CD4-positive, alpha-beta T cell treated with Interleukin-17A for 1 hour (primary cell): ENCODE results near the gene ATG4C.
"Not testable (repeated sequence)": the region's sequence is repeated elsewhere in the genome, so short reads cannot be mapped to it uniquely, and the experiment has no call there.

ENCODE experiments used
- DNase-seq: peaks from one replicate; pipeline ENCODE4 v3.0.0-alpha.2; 2020

The ATG4C gene

GRCh38 chr1:62778208-62778607, 5.7 kb upstream of the ATG4C start:
- no peak for DNase-seq

DNA sequence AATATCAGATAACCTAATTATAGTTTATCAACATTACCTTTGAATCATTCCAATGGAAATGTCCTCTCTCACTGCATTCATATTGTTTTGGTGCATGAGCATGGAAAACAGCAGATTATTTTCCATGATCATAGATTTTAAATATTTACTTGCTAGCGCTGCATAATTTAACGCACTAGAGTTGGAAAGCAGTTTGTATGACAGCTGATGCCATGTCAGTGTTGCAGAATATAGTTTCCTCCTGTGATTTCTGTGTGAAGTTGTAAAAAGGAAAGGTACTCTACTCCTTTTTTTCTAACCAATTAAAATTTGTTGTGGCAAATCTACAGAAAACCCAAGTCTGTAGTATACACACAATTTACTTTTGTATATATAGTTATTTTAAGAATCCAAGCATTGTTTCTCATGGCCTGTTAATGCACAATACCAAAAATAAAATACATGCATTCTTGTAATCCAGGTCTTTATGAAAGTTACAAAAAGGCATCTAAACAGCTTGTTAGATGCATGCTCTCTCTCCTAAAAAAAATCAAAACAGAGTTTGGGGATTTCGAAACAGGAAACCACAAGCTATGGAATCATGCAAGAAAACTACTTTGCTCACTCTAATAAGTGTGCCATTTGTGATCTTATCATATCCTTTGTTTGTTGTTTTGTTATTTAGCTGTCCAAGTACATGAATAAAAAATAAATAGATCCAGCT, 1.9 kb upstream of the ATG4C start:
- no peak for DNase-seq

- not testable (repeated sequence) for DNase-seq
Observed at GRCh38 chr1:62782544-62783212, 1.3 kb upstream of the ATG4C start.

DNA sequence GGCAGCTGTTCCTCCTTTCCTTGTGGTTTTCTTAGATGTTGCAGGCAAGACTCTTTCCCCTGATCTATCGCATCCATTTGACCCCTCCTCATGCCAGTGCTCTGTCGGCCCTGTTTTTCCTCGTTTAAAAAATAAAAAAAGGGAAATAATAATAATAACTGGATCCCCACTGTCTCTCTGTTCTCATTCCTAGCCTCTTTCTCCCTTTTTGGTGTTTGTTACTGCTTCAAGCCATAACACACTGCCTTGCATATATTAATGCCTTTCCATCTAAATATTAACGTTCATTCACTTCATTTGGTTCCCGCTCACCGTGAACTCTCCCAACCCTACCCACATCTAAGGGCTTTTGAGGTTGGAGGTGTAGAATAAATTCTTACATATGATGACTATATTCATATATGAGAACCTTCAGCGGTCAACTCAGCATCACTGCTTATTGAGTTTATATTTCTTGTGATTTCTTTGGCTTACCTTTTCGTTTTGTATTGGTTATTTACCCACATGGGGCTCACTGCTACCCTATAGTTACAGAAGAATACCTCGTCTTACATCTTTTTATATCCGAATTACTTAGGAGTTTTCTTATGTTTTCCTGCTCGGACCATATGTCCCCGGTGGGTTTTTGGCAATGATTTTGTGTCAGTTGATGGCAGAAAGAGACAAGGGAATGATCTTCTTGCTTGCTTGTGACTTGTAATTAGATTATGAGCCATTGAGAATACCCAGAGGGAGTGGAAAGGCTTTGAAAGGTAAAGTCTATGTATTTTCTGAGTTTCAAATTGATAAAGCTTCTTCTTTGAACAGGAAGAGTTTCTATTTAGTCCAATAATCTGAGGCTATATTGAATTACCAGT, 805 bp downstream of the ATG4C start:
- peak; percentile 4 for DNase-seq

DNA sequence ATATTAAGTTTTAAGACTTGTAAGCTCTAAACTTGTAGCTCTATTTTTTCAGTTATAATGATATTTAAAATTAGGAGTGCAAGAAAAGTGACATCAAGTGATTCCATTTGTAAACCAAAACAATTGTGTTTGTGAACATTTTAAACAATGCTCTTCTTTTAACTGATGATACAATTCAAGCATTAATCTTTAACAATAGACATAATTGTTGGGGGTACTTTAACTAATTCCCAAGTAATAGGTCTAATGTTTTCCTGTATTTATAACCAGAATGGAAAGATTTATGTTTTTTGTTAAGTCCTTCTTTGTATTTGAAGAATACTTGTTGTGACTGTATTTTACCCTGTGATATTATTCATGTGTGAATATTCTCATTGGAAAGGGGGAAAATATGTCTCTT, 6.8 kb downstream of the ATG4C start:
- DNase-seq, result no peak

DNA sequence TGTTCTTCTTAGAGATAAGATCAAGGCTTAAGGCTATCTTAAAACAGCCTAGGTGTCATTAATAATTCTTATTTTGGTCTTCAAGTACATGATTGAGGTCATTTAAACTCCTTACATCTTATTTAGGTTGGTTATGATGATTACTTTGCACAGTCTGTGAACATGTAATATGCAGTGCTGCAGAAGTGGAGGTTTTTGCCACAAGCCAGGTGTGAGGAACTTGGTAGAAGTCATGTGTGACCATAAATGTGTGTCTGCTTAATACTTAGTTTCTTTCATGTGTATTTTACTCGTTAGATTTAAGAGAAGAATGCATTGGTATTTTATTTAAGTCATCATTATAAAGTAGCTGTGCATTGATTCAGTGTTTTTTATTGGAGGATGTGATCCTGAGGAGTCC, 10.1 kb downstream of the ATG4C start:
- no peak for DNase-seq

- no peak for DNase-seq
Observed at GRCh38 chr1:62796221-62796620, 12.3 kb downstream of the ATG4C start.

- DNase-seq, result no peak
Observed at GRCh38 chr1:62799688-62800087, 15.8 kb downstream of the ATG4C start.

DNA sequence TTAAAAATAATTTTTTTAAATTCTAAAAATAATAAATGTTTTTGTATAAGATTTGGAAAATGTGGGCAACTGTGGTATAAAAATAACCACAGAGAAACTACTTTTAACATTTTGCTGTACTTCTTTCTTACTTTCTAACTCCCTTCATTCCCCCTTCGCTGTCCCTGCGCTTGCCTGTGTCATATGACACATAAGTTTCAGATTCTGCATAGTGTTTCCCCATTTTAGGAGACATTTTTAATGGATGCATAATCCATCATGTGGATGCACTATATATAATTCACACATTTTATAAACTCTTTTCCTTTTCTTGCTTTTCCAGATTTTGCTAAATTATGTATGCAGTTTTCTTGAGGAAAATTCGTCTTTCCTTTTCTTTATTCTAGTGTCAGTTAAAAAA, 16.3 kb downstream of the ATG4C start:
- DNase-seq, result no peak

GRCh38 chr1:62800825-62801306, 16.9 kb downstream of the ATG4C start:
- peak; percentile 28 for DNase-seq

DNA sequence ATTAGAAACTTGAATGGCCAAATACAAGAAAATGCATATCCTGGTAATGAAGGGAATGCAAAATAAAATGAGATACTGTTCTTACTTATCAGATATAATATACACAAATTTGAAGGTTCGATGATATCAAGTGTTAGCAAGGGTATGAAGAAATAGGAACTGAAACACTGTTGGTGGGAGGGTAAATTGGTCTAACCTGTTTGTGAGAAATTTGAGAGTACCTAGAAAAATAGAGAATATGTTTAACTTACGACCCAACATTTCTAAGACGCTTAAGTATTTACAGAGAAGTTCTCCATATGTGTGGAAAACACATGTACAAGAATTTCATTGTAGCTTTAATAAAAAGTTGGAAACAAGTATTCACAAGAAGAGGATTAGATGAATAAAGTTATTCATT, 25.9 kb downstream of the ATG4C start:
- DNase-seq, result no peak

- no peak for DNase-seq
Observed at GRCh38 chr1:62810420-62811274, 26.7 kb downstream of the ATG4C start.

GRCh38 chr1:62823556-62823955, 39.6 kb downstream of the ATG4C start:
- no peak for DNase-seq

DNA sequence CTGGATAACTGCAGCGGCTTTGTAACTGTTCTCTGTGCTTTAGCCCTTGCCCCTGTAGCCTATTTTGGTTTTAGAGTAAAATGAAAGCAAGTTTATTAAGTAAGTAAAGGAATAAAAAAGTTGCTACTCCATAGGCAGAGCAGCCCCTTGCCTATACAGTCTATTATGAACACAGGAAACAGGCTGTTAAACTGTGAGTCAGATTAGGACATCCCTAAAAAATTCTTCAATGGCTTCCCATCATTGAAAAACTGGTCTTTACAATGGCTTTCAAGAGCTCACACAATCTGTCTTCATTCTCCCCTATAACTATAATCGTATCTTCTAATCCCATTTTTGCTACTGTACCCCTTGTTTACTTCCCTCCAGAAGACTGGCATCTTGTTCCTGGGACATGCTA, 43.0 kb downstream of the ATG4C start:
- no peak for DNase-seq

DNA sequence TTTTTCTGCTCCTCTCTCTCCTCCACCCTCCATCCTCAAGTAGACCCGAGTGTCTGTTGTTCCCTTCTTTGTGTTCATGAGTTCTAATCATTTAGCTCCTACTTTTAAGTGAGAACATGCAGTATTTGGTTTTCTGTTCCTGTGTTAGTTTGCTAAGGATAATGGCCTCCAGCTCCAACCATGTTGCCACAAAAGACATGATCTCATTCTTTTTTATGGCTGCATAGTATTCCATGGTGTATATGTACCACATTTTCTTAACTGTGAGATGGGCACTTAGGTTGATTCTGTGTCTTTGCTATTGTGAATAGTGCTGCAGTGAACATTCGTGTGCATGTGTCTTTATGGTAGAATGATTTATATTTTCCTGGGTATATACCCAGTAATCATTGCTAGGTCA, 43.9 kb downstream of the ATG4C start:
- DNase-seq, result not testable (repeated sequence)

- no peak for DNase-seq
Observed at GRCh38 chr1:62832276-62832675, 48.3 kb downstream of the ATG4C start.

GRCh38 chr1:62833529-62833928, 49.6 kb downstream of the ATG4C start:
- DNase-seq, result no peak

- DNase-seq, result no peak
Observed at GRCh38 chr1:62834400-62834961, 50.5 kb downstream of the ATG4C start.

DNA sequence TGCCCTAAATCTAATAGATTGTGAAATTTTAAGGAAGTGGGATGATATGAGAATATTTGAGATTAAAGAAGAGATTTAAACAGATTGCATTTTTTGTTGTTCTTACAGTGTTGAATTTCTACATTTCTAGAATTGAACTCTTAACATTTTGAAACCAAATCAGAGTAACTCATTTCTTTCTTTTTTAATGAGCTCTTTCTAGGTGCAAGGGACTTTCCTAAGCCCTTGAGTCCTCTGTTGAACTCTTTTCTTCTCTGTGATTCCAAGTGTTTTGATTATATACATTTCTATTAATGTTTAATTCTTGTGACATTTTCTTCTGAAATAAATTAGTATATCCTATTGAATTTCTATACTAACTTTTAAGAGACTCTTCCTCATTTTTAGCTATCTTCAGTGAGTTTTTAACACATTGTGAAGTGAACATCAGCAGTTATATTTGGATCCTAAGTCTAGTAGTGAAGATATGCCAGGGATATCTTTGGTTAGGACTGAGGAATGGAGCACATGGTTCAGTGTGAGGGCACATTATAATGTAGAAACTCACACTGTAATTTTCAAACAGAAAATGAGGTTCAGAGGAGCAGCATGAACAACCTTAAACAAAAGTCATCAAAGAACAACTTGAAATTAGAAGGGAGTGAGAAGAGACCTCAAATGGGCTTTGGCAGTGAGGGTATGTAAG, 53.1 kb downstream of the ATG4C start:
- no peak for DNase-seq

DNA sequence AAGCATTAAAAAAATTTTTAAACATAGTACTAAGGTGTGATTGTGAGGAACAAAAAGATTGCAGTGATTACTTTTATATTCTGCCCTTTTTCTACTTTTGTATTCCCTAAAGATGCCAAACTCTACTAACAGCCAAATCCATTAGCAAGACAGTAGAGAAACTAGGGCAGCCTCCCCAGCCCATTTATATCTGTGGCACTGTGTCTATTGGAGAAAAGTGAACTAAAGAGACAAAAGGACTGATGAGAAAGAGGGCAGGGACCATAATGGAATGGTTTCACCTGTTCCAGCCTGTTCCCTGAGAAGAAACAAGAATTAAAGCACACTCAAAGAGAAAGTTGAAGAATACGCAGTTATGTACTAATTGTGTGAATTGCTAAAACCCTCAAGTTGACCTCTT, 56.6 kb downstream of the ATG4C start:
- no peak for DNase-seq

- DNase-seq, result peak; percentile 62
Observed at GRCh38 chr1:62841587-62842169, 57.7 kb downstream of the ATG4C start.
